HG02798 (cell line): ENCODE data around the gene ZNF536.
"Not testable (repeated sequence)": the region's sequence is repeated elsewhere in the genome, so short reads cannot be mapped to it uniquely, and the experiment has no call there.

Experiments
- ATAC-seq: cut with Tn5 transposase; IDR thresholded peaks from one replicate; pipeline ENCODE4 v1.9.1; 2021; ENCODE audit warnings: mild to moderate bottlenecking; ENCODE audit not compliant: unreplicated experiment, poor library complexity

The ZNF536 gene

DNA sequence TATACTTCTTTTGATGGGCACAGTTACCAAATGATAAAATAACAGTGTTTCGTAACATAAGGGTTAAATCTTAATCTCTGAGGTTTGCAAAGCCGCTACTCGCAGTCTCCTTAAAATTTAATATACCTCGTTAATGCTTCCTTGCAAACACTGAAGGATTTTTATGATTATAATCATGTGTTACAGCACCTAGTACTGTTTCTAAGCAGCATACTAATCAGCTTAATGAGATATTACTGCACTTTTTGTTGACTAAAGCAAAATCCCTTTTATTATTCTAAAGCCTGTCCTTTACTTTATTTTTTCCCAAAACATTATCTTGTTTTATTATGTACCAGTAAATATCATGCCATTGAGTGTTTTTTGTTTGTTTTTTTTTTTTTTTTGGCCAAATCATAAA lies 70.5 kb downstream of the ZNF536 start:
- ATAC-seq = no peak

DNA sequence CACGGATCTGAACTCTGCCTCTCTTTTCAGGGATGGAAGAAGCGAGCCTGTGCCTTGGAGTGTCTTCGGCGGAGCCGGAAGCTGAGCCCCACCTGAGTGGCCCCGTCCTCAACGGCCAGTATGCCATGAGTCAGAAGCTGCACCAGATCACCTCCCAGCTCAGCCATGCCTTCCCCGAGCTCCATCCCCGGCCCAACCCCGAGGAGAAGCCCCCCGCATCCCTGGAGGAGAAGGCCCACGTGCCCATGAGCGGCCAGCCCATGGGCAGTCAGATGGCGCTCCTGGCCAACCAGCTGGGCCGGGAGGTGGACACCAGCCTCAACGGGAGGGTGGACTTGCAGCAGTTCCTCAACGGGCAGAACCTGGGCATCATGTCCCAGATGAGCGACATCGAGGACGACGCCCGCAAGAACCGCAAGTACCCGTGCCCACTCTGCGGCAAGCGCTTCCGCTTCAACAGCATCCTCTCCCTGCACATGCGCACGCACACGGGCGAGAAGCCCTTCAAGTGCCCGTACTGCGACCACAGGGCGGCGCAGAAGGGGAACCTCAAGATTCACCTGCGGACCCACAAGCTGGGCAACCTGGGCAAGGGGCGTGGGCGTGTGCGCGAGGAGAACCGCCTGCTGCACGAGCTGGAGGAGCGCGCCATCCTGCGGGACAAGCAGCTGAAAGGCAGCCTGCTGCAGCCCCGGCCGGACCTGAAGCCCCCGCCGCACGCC lies 71.5 kb downstream of the ZNF536 start:
- ATAC-seq = no peak

- no peak for ATAC-seq
These were observed 72.1 kb downstream of the ZNF536 start for GRCh38 chr19:30444253-30444671.

- ATAC-seq = no peak
These were observed 72.6 kb downstream of the ZNF536 start for GRCh38 chr19:30444686-30445232.

GRCh38 chr19:30445385-30445784 lies 73.2 kb downstream of the ZNF536 start:
- no peak for ATAC-seq

DNA sequence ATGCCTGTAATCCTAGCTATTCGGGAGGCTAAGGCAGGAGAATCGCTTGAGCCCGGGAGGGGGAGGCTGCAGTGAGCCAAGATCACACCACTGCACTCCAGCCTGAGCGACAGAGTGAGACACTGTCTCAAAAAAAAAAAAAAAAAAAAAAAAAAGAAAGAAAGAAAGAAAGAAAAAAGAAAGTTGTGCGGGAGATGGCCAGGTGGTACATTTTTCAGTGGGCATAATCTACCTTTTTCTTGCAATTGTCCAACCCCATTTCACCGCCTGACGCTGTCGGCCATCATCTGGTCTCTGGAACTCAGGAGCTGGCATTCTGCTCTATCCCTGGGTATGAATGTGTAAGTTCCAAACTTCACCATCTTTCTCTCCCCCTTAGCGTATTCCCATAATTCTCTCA lies 73.9 kb downstream of the ZNF536 start:
- not testable (repeated sequence) for ATAC-seq

- no peak for ATAC-seq
These were observed 74.8 kb downstream of the ZNF536 start for GRCh38 chr19:30446850-30447552.

GRCh38 chr19:30447553-30447870 lies 75.3 kb downstream of the ZNF536 start:
- no peak for ATAC-seq

DNA sequence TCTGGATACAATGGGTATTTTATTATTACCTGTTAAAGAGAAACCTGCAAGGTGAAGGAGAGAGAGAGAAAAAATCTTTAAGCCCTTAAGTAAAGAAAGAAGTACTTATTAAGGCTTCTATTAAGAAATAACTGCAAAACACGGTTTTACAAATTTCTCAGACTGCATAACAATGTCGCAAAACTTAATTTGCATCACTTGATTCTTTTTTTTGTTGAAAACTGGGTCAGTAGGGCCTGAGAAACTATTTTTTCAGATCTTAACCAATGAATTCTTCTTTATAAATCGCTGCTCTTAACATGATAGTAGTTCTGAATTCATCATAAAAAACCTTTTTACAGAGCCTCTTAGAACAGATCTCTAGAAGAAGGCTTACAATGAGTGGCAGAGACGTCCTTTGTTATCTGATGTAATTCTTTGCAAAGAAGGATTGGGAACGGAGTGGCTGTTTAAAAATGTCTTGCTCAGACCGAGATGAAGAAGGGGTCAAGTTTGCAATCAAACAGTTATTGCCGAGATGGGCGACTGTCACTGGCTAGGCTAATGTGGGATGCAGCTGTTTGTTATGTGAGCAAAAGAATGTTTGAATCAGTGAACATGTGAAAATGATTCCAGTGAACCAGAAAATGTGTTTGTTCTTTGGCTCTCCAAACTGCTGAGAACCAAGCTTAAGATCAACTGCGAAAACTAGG lies 76.3 kb downstream of the ZNF536 start:
- no peak for ATAC-seq

- ATAC-seq = no peak
These were observed 77.0 kb downstream of the ZNF536 start for GRCh38 chr19:30449078-30449590.

DNA sequence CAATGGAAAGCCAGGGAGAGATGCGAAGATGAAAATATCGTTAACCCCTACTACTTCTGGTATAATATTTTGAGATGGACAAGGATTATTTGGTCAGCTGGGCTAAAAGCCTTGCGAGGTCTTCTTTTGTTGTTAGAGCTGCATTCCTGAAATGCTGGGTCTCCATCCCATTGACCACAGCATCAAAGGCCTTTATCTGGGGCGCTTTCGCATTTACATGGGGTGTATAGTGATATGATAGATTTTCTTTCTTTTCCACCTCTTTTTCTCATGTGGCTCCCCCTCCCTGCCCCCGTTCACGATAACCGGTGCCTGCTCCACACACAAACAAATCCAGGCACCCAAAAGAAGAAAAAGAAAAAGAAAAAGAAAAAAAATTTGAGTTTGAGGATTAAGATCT lies 77.5 kb downstream of the ZNF536 start:
- no peak for ATAC-seq

DNA sequence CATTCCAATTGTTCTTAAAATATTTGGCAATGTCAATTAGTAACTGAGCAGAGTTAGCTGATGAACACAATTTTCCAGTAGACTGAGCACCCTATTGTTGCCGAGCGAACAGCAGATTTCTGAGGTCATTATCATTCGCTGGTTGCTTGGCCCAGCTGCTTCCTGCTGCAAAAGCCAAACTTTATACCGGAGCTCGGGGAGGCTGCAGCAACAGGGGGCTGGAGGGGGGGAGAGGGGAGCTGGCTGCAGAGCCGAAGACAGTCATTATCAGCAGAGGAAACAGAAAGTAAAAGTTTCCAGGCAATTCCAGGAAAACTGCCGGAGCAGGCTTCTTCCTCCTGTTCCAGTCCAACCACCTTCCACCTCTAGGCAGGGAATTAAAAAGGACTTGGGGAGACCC lies 77.9 kb downstream of the ZNF536 start:
- no peak for ATAC-seq

DNA sequence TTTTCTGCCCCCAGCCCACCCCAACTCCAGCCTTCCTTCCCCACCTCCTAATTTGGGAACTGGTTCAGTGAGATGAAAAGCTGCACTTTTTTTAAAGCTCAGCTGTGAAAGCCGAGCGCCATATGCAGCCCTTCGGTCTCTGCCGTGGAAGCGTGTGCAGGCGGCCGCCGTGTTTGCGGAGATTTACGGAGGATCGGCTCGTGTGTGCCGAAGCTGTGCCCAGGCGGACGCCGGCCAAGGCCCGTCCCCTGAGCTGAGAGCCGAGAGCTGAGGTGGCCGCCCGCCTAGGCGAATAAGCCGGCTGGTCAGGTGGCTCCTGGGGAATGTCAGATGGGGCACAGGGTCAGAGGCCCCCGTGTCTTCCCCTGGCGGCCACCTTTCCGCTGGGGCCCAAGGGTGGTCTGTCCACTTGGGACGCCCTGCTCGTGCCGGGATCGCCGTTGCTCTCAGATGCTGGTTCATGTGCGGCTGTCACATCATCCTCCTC lies 78.7 kb downstream of the ZNF536 start:
- no peak for ATAC-seq

DNA sequence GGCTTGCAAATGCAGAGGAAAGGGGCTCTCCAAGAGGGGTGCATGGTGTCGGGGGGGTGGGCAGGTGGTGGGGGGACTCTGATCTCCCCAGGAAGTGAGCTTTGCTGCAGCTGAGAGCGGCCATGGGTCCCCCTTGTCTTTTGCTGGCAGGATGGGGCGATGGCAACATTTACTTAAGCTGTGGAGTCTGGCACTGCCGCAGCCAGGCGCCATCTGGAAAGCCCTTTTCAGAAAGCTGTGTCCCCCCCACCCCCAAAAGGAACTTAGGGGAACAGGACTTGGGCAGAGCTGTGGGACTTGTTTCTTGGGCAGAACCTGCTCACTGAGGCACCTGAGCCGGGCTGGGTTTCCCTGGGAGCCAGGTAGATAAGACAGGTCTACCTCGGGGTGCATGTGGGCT lies 80.7 kb downstream of the ZNF536 start:
- no peak for ATAC-seq

- no peak for ATAC-seq
These were observed 81.6 kb downstream of the ZNF536 start for GRCh38 chr19:30453743-30454142.

GRCh38 chr19:30455881-30456280 lies 83.7 kb downstream of the ZNF536 start:
- no peak for ATAC-seq

- no peak for ATAC-seq
These were observed 85.3 kb downstream of the ZNF536 start for GRCh38 chr19:30457484-30457883.

DNA sequence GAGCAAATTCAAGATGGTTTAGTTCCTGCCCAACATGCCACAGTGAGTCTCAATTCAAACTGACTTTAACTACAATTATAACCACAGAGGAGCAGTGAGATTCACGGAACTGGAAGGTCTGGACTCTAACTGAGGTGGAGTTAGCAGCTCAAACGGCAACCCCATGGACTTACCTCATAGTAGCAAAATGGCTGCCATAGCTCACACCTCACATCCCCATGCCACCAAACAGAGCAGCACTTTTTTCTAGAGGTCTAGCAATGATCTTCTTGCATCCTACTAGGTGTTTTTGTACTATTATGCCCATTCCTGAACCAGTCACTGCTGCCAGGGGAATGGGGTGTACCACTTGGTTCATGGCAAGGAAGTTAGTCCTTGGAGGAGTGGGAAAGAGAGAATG lies 87.7 kb downstream of the ZNF536 start:
- no peak for ATAC-seq

DNA sequence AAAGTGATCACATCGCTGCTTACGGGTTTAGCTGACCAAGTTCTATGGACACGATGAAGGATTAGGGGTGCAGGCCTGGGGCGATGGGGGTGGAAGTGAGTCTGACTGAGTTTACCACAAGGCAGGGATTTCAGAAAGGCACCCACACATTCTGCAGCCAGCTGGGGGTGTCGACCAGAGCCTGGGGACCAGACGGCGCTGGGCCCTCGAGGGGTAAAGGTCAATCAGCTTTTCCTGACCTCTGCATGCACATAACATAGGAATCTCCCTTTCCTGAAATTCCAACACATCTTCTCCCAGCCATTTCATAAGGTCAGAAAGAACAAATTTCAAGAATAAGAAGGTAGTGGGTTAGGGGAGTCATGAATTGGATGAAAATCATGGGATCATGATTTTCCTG lies 92.0 kb downstream of the ZNF536 start:
- ATAC-seq = no peak

DNA sequence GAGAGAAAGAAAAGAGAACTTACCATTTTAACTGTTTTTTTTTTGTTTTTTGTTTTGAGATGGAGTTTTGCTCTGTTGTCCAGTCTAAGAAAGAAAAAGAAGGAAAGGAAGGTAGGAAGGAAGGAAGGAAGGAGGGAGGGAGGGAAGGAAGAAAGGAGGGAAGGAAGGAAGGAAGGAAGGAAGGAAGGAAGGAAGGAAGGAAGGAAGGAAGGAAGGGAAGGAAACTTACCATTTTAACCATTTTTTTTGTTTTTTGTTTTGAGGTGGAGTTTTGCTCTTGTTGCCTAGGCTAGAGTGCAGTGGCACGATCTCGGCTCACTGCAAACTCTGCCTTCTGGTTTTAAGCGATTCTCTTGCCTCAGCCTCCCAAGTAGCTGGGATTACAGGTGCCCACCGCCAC lies 94.4 kb downstream of the ZNF536 start:
- not testable (repeated sequence) for ATAC-seq

GRCh38 chr19:30467239-30467638 lies 95.1 kb downstream of the ZNF536 start:
- no peak for ATAC-seq
